NCI-H69 (cell line): ENCODE results near the gene MAOA.
"Not testable (repeated sequence)": the region's sequence is repeated elsewhere in the genome, so short reads cannot be mapped to it uniquely, and the experiment has no call there.

Experiments
- DNase-seq: peaks from one replicate; lab custom pipeline; 2025; lab: John Stamatoyannopoulos, UW

Gene MAOA

GRCh38 chrX:43656005-43656494, at the start of gene MAOA:
Gene MAOA, plus strand, starts transcription at chrX:43656299. Its CDS starts 43 bp downstream, at chrX:43656342.
- no peak for DNase-seq

GRCh38 chrX:43612400-43612799, 43.7 kb upstream of the MAOA start:
- DNase-seq = no peak

- DNase-seq = no peak
Observed at GRCh38 chrX:43615660-43616059, 40.4 kb upstream of the MAOA start.

- no peak for DNase-seq
Observed at GRCh38 chrX:43618366-43619205, 37.5 kb upstream of the MAOA start.

GRCh38 chrX:43619861-43620260, 36.2 kb upstream of the MAOA start:
- not testable (repeated sequence) for DNase-seq

GRCh38 chrX:43627147-43627546, 29.0 kb upstream of the MAOA start:
- DNase-seq = no peak

GRCh38 chrX:43627669-43628068, 28.4 kb upstream of the MAOA start:
- no peak for DNase-seq

GRCh38 chrX:43629229-43629628, 26.9 kb upstream of the MAOA start:
- no peak for DNase-seq

GRCh38 chrX:43631841-43632240, 24.3 kb upstream of the MAOA start:
- no peak for DNase-seq

- DNase-seq = no peak
Observed at GRCh38 chrX:43633081-43633480, 23.0 kb upstream of the MAOA start.

- DNase-seq = no peak
Observed at GRCh38 chrX:43633757-43634156, 22.3 kb upstream of the MAOA start.

GRCh38 chrX:43640482-43640881, 15.6 kb upstream of the MAOA start:
- DNase-seq = no peak

GRCh38 chrX:43641691-43642090, 14.4 kb upstream of the MAOA start:
- no peak for DNase-seq

- DNase-seq = no peak
Observed at GRCh38 chrX:43643201-43643600, 12.9 kb upstream of the MAOA start.

GRCh38 chrX:43643662-43644061, 12.4 kb upstream of the MAOA start:
- DNase-seq = no peak

GRCh38 chrX:43644124-43644701, 11.9 kb upstream of the MAOA start:
- DNase-seq = no peak

- no peak for DNase-seq
Observed at GRCh38 chrX:43646800-43647199, 9.3 kb upstream of the MAOA start.

- peak; percentile 71 for DNase-seq
Observed at GRCh38 chrX:43654431-43655150, 1.5 kb upstream of the MAOA start.

- peak; percentile 9 for DNase-seq
Observed at GRCh38 chrX:43655151-43656004, 721 bp upstream of the MAOA start.

- DNase-seq = no peak
Observed at GRCh38 chrX:43657671-43658070, 1.6 kb downstream of the MAOA start.

- DNase-seq = no peak
Observed at GRCh38 chrX:43661521-43662240, 5.6 kb downstream of the MAOA start.
